Measurements from ENCODE around the gene TRIM49D2. TPM values are rescaled to one million over a fixed set of nuclear protein-coding genes. Genes with fewer than 3 reads are reported as not detected.
"Not testable (repeated sequence)": the region's sequence is repeated elsewhere in the genome, so short reads cannot be mapped to it uniquely, and the experiment has no call there.

The TRIM49D2 gene
- total RNA-seq (2014; rRNA removed; shearing (Covaris generic)): not detected in 2 replicates

- DNase-seq (ENCODE audit: low spot score): not testable (repeated sequence)
Measured at GRCh38 chr11:89923764-89924163, at the start of gene TRIM49D2. Gene TRIM49D2 (plus strand): TSS chr11:89924064. CDS start chr11:89926762, 2,698 bp downstream.

GRCh38 chr11:89877511-89877910 is 46.4 kb upstream of the TRIM49D2 start:
- not testable (repeated sequence) for DNase-seq (ENCODE audit: low spot score)

- DNase-seq (ENCODE audit: low spot score): not testable (repeated sequence)
Measured at GRCh38 chr11:89893245-89893644, 30.6 kb upstream of the TRIM49D2 start.

GRCh38 chr11:89900809-89901208 is 23.1 kb upstream of the TRIM49D2 start:
- not testable (repeated sequence) for DNase-seq (ENCODE audit: low spot score)

GRCh38 chr11:89922195-89922660 is 1.6 kb upstream of the TRIM49D2 start, which contains the start of gene TRIM49D1:
Gene TRIM49D1 (minus strand): TSS chr11:89922245. CDS start chr11:89917710, 4,535 bp downstream.
- peak; percentile 1 for DNase-seq (ENCODE audit: low spot score)

- DNase-seq (ENCODE audit: low spot score): not testable (repeated sequence)
Measured at GRCh38 chr11:89960833-89961232, 37.0 kb downstream of the TRIM49D2 start.

GRCh38 chr11:89965737-89966136 is 41.9 kb downstream of the TRIM49D2 start, which contains the start of gene TRIM64:
Gene TRIM64 (plus strand): TSS chr11:89966037. CDS start chr11:89968504, 2,467 bp downstream.
- not testable (repeated sequence) for DNase-seq (ENCODE audit: low spot score)

Other genes with a start within 250 kb of the TRIM49D2 start
- gene TRIM77, start 213.8 kb upstream of the TRIM49D2 start, total RNA-seq (2014; rRNA removed; shearing (Covaris generic)): not detected in 2 replicates
- gene TRIM49, start 115.5 kb upstream of the TRIM49D2 start, total RNA-seq (2014; rRNA removed; shearing (Covaris generic)): not detected in 2 replicates
- not detected in 2 replicates for gene TRIM64B, start 45.6 kb upstream of the TRIM49D2 start, total RNA-seq (2014; rRNA removed; shearing (Covaris generic))
- not detected in 2 replicates for gene TRIM49D1, start 1.8 kb upstream of the TRIM49D2 start, total RNA-seq (2014; rRNA removed; shearing (Covaris generic))
- not detected in 2 replicates for gene TRIM64, start 42.0 kb downstream of the TRIM49D2 start, total RNA-seq (2014; rRNA removed; shearing (Covaris generic))
- gene TRIM49C, start 107.0 kb downstream of the TRIM49D2 start, total RNA-seq (2014; rRNA removed; shearing (Covaris generic)): not detected in 2 replicates
- not detected in 2 replicates for gene UBTFL1, start 161.9 kb downstream of the TRIM49D2 start, total RNA-seq (2014; rRNA removed; shearing (Covaris generic))
- gene NAALAD2, start 210.6 kb downstream of the TRIM49D2 start, total RNA-seq (2014; rRNA removed; shearing (Covaris generic)): 0.29 and 2.8 TPM in 2 replicates

All from H4 (cell line).